HepG2 (cell line): Measurements from ENCODE around the gene KLHL12. TPM values are rescaled to one million over a fixed set of nuclear protein-coding genes. Genes with fewer than 3 reads are reported as not detected.

Experiments
- ATAC-seq: fragments of 200-7000 bp; cut with Tn5 transposase; 3 replicates; pipeline ENCODE4 v1.9.1; 2020; ENCODE audit warnings: mild to moderate bottlenecking, moderate library complexity
- BruUV-seq: library from RNA; stranded (reverse); fragments of 400-500 nt; replicated peaks from 2 replicates; lab custom pipeline; 2021; lab: Mats Ljungman, UMichigan
- CTCF ChIA-PET: fragments of 300-600 bp; formaldehyde crosslinking; extraction: SDS; loops from one replicate; lab custom pipeline; 2021; ENCODE audit warnings: low total read pairs, inconsistent platforms, low intra/inter-chr PET ratio; lab: Yijun Ruan, JAX
- POLR2A ChIA-PET: fragments of 350-600 bp; sonication (Branson Sonifier 250); formaldehyde crosslinking; loops from one replicate; lab custom pipeline; 2020; ENCODE audit warnings: antibody characterized with exemption, inconsistent platforms; lab: Yijun Ruan, JAX
- DNase-seq: peaks from one replicate; pipeline ENCODE4 v3.0.0-alpha.2; 2015; ENCODE audit warnings: low spot score
- FAIRE-seq: peaks from 3 replicates; lab custom pipeline; 2011; peaks lifted over from hg19 to GRCh38; lab: Jason Lieb, UNC
- H2AFZ ChIP-seq: one replicate; pipeline ENCODE4 v1.6.1; 2011; ENCODE audit warnings: low read length, inconsistent platforms
- H3K27ac ChIP-seq: fragments of 300-600 bp; 3 replicates; pipeline ENCODE4 v1.8.0; 2011; ENCODE audit warnings: mixed run types, mild to moderate bottlenecking, mixed read lengths, low read length, inconsistent platforms; ENCODE audit not compliant: insufficient read depth; ENCODE audit errors: extremely low read length
- H3K27me3 ChIP-seq, 2 experiments: fragments of 200-600 bp in 1 of 2; 2 replicates in 1 of 2; 3 replicates in 1 of 2; pipeline versions ENCODE4 v1.6.0 to v1.8.0; 2011; ENCODE audit warnings: low read length in 2 of 2, mild to moderate bottlenecking in 2 of 2, moderate library complexity in 2 of 2, inconsistent platforms in 1 of 2; ENCODE audit not compliant: insufficient read depth in 2 of 2, control insufficient read depth in 1 of 2
- H3K36me3 ChIP-seq, 2 experiments: fragments of 200-600 bp in 1 of 2; replicated peaks in 1 of 2; 2 replicates in 1 of 2; 3 replicates in 1 of 2; pipeline versions ENCODE4 v1.5.1 to v1.8.0; 2011; ENCODE audit warnings: low read length in 2 of 2, inconsistent platforms in 1 of 2; ENCODE audit not compliant: insufficient read depth in 2 of 2, control insufficient read depth in 1 of 2
- H3K4me1 ChIP-seq: 2 replicates; pipeline ENCODE4 v1.5.1; 2012; ENCODE audit warnings: low read length, inconsistent platforms; ENCODE audit not compliant: insufficient read depth
- H3K4me2 ChIP-seq: 2 replicates; pipeline ENCODE4 v1.6.0; 2011; ENCODE audit warnings: low read depth, low read length, inconsistent platforms
- H3K4me3 ChIP-seq, 3 experiments: fragments of 200-600 bp in 1 of 3; sonication (generic), shearing (Covaris generic) in 1 of 3; replicated peaks in 1 of 3; 2 replicates each; pipeline ENCODE4 v1.5.1; 2011 to 2016; ENCODE audit warnings: low read length in 3 of 3, inconsistent platforms in 2 of 3, low read depth in 2 of 3, mild to moderate bottlenecking in 2 of 3, control low read depth in 1 of 3, mixed read lengths in 1 of 3; ENCODE audit not compliant: insufficient read depth in 1 of 3
- H3K79me2 ChIP-seq: one replicate; pipeline ENCODE4 v1.6.1; 2011; ENCODE audit warnings: low read length, inconsistent platforms; ENCODE audit not compliant: insufficient read depth
- H3K9ac ChIP-seq: 2 replicates; pipeline ENCODE4 v1.6.0; 2011; ENCODE audit warnings: mild to moderate bottlenecking, low read depth, low read length, inconsistent platforms; ENCODE audit not compliant: insufficient read depth
- H3K9me3 ChIP-seq: 2 replicates; pipeline ENCODE4 v1.5.1; 2012; ENCODE audit warnings: mild to moderate bottlenecking, low read length
- H4K20me1 ChIP-seq: 2 replicates; pipeline ENCODE4 v1.6.0; 2011; ENCODE audit warnings: inconsistent platforms, mild to moderate bottlenecking, low read length, moderate library complexity; ENCODE audit not compliant: insufficient read depth
- FOSL1 ChIP-seq: sonication (generic); formaldehyde crosslinking; IDR thresholded peaks from 2 replicates; pipeline ENCODE4 v1.9.0; 2021; ENCODE audit warnings: missing genetic modification reagents, borderline replicate concordance
- GATA4 ChIP-seq: sonication (generic); IDR thresholded peaks from 2 replicates; pipeline ENCODE4 v1.6.1; 2016; ENCODE audit warnings: antibody characterized with exemption, low read depth, borderline replicate concordance
- KDM5A ChIP-seq: fragments of 200-600 bp; sonication (generic); IDR thresholded peaks from 2 replicates; pipeline ENCODE4 v1.7.0; 2018; ENCODE audit warnings: antibody characterized with exemption, mild to moderate bottlenecking, low read length, borderline replicate concordance
- KLF15 ChIP-seq: sonication (generic); formaldehyde crosslinking; IDR thresholded peaks from 2 replicates; pipeline ENCODE4 v1.8.1; 2023; ENCODE audit warnings: borderline replicate concordance, mild to moderate bottlenecking, inconsistent platforms, missing genetic modification reagents, mixed read lengths
- KMT2A ChIP-seq: sonication (generic); formaldehyde crosslinking; IDR thresholded peaks from 2 replicates; pipeline ENCODE4 v1.4.0; 2020; ENCODE audit warnings: missing genetic modification reagents
- MATR3 ChIP-seq: sonication (generic); formaldehyde crosslinking; IDR thresholded peaks from 2 replicates; pipeline ENCODE4 v1.4.0; 2020; ENCODE audit warnings: missing genetic modification reagents
- MXD4 ChIP-seq: IDR thresholded peaks from 2 replicates; pipeline ENCODE4 v1.6.1; 2016; ENCODE audit warnings: mild to moderate bottlenecking, missing biosample characterization, missing genetic modification reagents
- NAIF1 ChIP-seq: sonication (generic); formaldehyde crosslinking; IDR thresholded peaks from 2 replicates; pipeline ENCODE4 v1.5.0; 2020; ENCODE audit warnings: mild to moderate bottlenecking, missing genetic modification reagents, borderline replicate concordance
- PAF1 ChIP-seq: IDR thresholded peaks from 2 replicates; pipeline ENCODE4 v1.6.1; 2016; ENCODE audit warnings: missing genetic modification reagents, missing compliant biosample characterization
- RCOR2 ChIP-seq: IDR thresholded peaks from 2 replicates; pipeline ENCODE4 v1.6.1; 2016; ENCODE audit warnings: missing biosample characterization, missing genetic modification reagents
- SMAD3 ChIP-seq: sonication (generic); formaldehyde crosslinking; IDR thresholded peaks from 2 replicates; pipeline ENCODE4 v1.4.0; 2020; ENCODE audit warnings: missing genetic modification reagents
- SP5 ChIP-seq: IDR thresholded peaks from 2 replicates; pipeline ENCODE4 v1.6.1; 2016; ENCODE audit warnings: low read depth, borderline replicate concordance
- TOE1 ChIP-seq: sonication (generic); formaldehyde crosslinking; IDR thresholded peaks from 2 replicates; pipeline ENCODE4 v1.4.0; 2020; ENCODE audit warnings: mild to moderate bottlenecking, missing genetic modification reagents
- TOPORS ChIP-seq: sonication (generic); formaldehyde crosslinking; IDR thresholded peaks from 2 replicates; pipeline ENCODE4 v1.8.0; 2023; ENCODE audit warnings: mild to moderate bottlenecking, missing genetic modification reagents
- TRIM24 ChIP-seq: sonication (generic); formaldehyde crosslinking; IDR thresholded peaks from 2 replicates; pipeline ENCODE4 v1.8.0; 2022; ENCODE audit warnings: mild to moderate bottlenecking, missing genetic modification reagents
- XRCC5 ChIP-seq: fragments of 200-400 bp; formaldehyde crosslinking; optimal IDR thresholded peaks from 2 replicates; pipeline ENCODE3; 2017; ENCODE audit warnings: mild to moderate bottlenecking, low read length
- ZNF253 ChIP-seq: sonication (generic); formaldehyde crosslinking; IDR thresholded peaks from 2 replicates; pipeline ENCODE4 v1.8.0; 2022; ENCODE audit warnings: mild to moderate bottlenecking, missing genetic modification reagents, borderline replicate concordance
- ZNF30 ChIP-seq: sonication (generic); formaldehyde crosslinking; IDR thresholded peaks from 2 replicates; pipeline ENCODE4 v1.5.0; 2020; ENCODE audit warnings: mild to moderate bottlenecking, missing genetic modification reagents
- ZNF605 ChIP-seq: sonication (generic); formaldehyde crosslinking; IDR thresholded peaks from 2 replicates; pipeline ENCODE4 v1.8.0; 2022; ENCODE audit warnings: mild to moderate bottlenecking, missing genetic modification reagents
- WGBS: methylation state at CpG from one replicate; pipeline ENCODE4 v1.1.6; 2017; ENCODE audit warnings: low lambda C conversion rate; 5-methylcytosine and 5-hydroxymethylcytosine counted together
- in situ Hi-C: cut with HindIII; loops from 2 replicates; pipeline ENCODE4 v1.10.0; 2017; ENCODE audit warnings: low pct_unique_long_range_greater_than_20kb; ENCODE audit not compliant: extremely low pct_ligation_motif_present
- intact Hi-C: fragments of 100-400 bp; cut with micrococcal nuclease; formaldehyde crosslinking; loops from one replicate; pipeline ENCODE4 v1.10.0; 2022; ENCODE audit not compliant: unreplicated experiment
- polyA plus RNA-seq, 8 experiments: library from polyadenylated mRNA; depleted of rRNA in 3 of 8; stranded (reverse) in 7 of 8; unstranded in 1 of 8; fragments of >200 nt; fragmentation: Illumina TruSeq in 4 of 8; extraction: Trizol in 4 of 8; gene quantifications; 2 replicates each; pipeline versions ENCODE4 v1.2.1 to v1.2.3, GENCODE V29; 2011 to 2016; ENCODE audit warnings: low read depth in 4 of 8, missing spikeins in 1 of 8, mixed read lengths in 1 of 8; ENCODE audit not compliant: insufficient read depth in 1 of 8
- total RNA-seq, 5 experiments: library from RNA; depleted of rRNA; stranded (reverse); fragments of >200 nt; fragmentation: Illumina TruSeq; extraction: Trizol; gene quantifications; 2 replicates each; pipeline ENCODE4 v1.2.3, GENCODE V29; 2016; ENCODE audit warnings: low read depth in 1 of 5
- TF ChIP-seq, protein P1 (sequence below): fragments of 450-650 bp; IDR thresholded peaks from 2 replicates; pipeline ENCODE4 v1.6.1; 2017; ENCODE audit warnings: mild to moderate bottlenecking

Gene KLHL12
- total and polyA plus RNA-seq, 2 of the 13 experiments (the other 11 are each of a cell fraction or from before 2014, with no cell fraction given), result 19.2 to 25.2 TPM

DNA sequence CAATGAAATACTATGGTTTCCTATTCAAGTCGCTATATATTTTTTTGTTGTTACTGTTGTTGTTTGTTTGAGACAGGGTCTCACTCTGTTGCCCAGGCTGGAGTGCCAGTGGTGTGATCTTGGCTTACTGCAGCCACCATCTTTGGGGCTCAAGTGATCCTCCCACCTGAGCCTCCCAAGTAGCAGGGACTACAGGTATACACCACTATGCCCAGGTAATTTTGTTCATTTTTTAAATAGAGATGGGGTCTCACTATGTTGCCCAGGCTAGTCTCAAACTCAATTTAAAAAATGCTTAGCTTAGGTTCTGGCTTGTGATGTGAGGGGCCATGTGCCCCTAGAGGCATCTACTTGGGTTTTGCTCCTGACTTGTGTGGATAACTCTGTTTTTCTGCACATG, 47.9 kb downstream of the KLHL12 start:
- BruUV-seq, result no TSS peak

DNA sequence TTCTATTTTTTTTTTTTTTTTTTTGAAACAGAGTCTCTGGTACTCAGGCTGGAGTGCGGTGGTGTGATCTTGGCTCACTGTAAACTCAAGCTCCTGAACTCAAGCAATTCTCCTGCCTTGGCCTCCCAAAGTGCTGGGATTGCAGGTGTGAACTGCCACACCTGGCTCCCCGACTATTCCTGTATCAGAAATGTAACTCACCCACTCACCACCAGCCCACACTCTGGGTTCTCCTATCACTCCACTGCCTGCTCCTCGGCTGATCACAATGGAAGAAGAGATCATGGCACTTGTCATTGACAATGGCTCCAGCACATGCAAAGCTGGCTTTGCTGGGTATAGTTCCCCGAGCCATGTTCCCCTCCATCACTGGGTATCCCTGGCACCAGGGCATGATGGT, 54.0 kb downstream of the KLHL12 start:
- H3K4me1 ChIP-seq, result no peaks in the 10 kb centered on the region
- no peaks in the 10 kb centered on the region for H3K27me3 ChIP-seq
- no peaks in the 10 kb centered on the region for H3K9me3 ChIP-seq
- in situ Hi-C loops (no loop called here), intact Hi-C loops (no loop called here)
- FAIRE-seq, result no peak
- H3K36me3 ChIP-seq, result peaks cover 0 to 3% of the 10 kb centered on the region in 2 experiments; a peak in 2 of 5 replicates
- H3K4me2 ChIP-seq, result no peak overlapping the region
- DNase-seq, result no peak
- no peak overlapping the region for H2AFZ ChIP-seq
- no TSS peak for BruUV-seq
- no peaks in the 10 kb centered on the region for H3K79me2 ChIP-seq
- H4K20me1 ChIP-seq, result no peaks in the 10 kb centered on the region
- ATAC-seq, result no peak
- ChIA-PET CTCF (no interaction called here), POLR2A (no interaction called here)
- no peak overlapping the region for H3K9ac ChIP-seq
- no peak overlapping the region for H3K4me3 ChIP-seq
- 91% methylated on average over 3 of the region's 4 CpGs for WGBS
- no peak overlapping the region for H3K27ac ChIP-seq
- no peak for TF ChIP-seq RCOR2 (CRISPR knock-in tag)
- no peak for TF ChIP-seq MXD4 (CRISPR knock-in tag)
- TF ChIP-seq SMAD3, result no peak
- no peak for TF ChIP-seq KDM5A
- TF ChIP-seq NAIF1 (CRISPR knock-in tag), result no peak
- TF ChIP-seq ZNF605 (CRISPR knock-in tag), result no peak
- TF ChIP-seq ZNF253 (CRISPR knock-in tag), result no peak
- no peak for TF ChIP-seq KMT2A (CRISPR knock-in tag)
- TF ChIP-seq FOSL1 (CRISPR knock-in tag), result no peak
- no peak for TF ChIP-seq PAF1 (CRISPR knock-in tag)
- TF ChIP-seq KLF15 (CRISPR knock-in tag), result no peak
- no peak for TF ChIP-seq TRIM24 (CRISPR knock-in tag)

More for the DNA sequence above, 47.9 kb downstream of the KLHL12 start:
- ATAC-seq (no peak), FAIRE-seq (no peak), DNase-seq (no peak)
- H3K27ac ChIP-seq, result no peak overlapping the region
- in situ Hi-C loops (no loop called here), intact Hi-C loops (no loop called here)
- POLR2A ChIA-PET, result interaction anchor here (1.2 kb wide), 1 partner anchor 18 kb away, joined by 4 read pairs; no protein-coding TSS in a partner anchor
- no peak overlapping the region for H3K4me3 ChIP-seq
- H3K79me2 ChIP-seq, result no peaks in the 10 kb centered on the region
- no peaks in the 10 kb centered on the region for H3K9me3 ChIP-seq
- CTCF ChIA-PET, result no interaction called here
- no peaks in the 10 kb centered on the region for H3K4me1 ChIP-seq
- H3K27me3 ChIP-seq, result no peaks in the 10 kb centered on the region
- no peak overlapping the region for H2AFZ ChIP-seq
- H3K36me3 ChIP-seq, result peaks cover 7 to 33% of the 10 kb centered on the region in 2 experiments; a peak in 4 of 5 replicates
- H3K9ac ChIP-seq, result no peak overlapping the region
- no peak overlapping the region for H3K4me2 ChIP-seq
- H4K20me1 ChIP-seq, result no peaks in the 10 kb centered on the region
- TF ChIP-seq, protein P1, sequence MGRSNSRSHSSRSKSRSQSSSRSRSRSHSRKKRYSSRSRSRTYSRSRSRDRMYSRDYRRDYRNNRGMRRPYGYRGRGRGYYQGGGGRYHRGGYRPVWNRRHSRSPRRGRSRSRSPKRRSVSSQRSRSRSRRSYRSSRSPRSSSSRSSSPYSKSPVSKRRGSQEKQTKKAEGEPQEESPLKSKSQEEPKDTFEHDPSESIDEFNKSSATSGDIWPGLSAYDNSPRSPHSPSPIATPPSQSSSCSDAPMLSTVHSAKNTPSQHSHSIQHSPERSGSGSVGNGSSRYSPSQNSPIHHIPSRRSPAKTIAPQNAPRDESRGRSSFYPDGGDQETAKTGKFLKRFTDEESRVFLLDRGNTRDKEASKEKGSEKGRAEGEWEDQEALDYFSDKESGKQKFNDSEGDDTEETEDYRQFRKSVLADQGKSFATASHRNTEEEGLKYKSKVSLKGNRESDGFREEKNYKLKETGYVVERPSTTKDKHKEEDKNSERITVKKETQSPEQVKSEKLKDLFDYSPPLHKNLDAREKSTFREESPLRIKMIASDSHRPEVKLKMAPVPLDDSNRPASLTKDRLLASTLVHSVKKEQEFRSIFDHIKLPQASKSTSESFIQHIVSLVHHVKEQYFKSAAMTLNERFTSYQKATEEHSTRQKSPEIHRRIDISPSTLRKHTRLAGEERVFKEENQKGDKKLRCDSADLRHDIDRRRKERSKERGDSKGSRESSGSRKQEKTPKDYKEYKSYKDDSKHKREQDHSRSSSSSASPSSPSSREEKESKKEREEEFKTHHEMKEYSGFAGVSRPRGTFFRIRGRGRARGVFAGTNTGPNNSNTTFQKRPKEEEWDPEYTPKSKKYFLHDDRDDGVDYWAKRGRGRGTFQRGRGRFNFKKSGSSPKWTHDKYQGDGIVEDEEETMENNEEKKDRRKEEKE, result no peak
- TF ChIP-seq ZNF30 (CRISPR knock-in tag) (no peak), GATA4 (no peak), TOE1 (CRISPR knock-in tag) (no peak), TOPORS (CRISPR knock-in tag) (no peak), XRCC5 (no peak), MATR3 (CRISPR knock-in tag) (no peak), SP5 (CRISPR knock-in tag) (no peak)
- 98% methylated on average over 1 of the region's 1 CpG for WGBS
